HepG2 (cell line): ENCODE results near the gene BTBD8. TPM values are rescaled to one million over a fixed set of nuclear protein-coding genes. Genes with fewer than 3 reads are reported as not detected.
A peak's percentile ranks its signal among the peaks of the same experiment; 100 is the strongest.

Experiments
- ARID2 ChIP-seq: sonication (generic); formaldehyde crosslinking; IDR thresholded peaks from 2 replicates; pipeline ENCODE4 v1.8.1; 2022; ENCODE audit warnings: mild to moderate bottlenecking, missing genetic modification reagents, borderline replicate concordance
- ARID5B ChIP-seq: IDR thresholded peaks from 2 replicates; pipeline ENCODE4 v1.4.0; 2020; ENCODE audit warnings: mild to moderate bottlenecking, missing genetic modification reagents
- DR1 ChIP-seq: sonication (generic); formaldehyde crosslinking; IDR thresholded peaks from 2 replicates; pipeline ENCODE4 v1.8.0; 2021; ENCODE audit warnings: mild to moderate bottlenecking, missing genetic modification reagents, inconsistent platforms
- MAX ChIP-seq: IDR thresholded peaks from 2 replicates; pipeline ENCODE4 v1.6.1; 2012; ENCODE audit warnings: inconsistent platforms
- MTA1 ChIP-seq: sonication (generic); formaldehyde crosslinking; IDR thresholded peaks from 2 replicates; pipeline ENCODE4 v1.4.0; 2020; ENCODE audit warnings: missing genetic modification reagents, mild to moderate bottlenecking, borderline replicate concordance
- SOX5 ChIP-seq: IDR thresholded peaks from 2 replicates; pipeline ENCODE4 v1.6.1; 2016; ENCODE audit warnings: borderline replicate concordance
- TERF1 ChIP-seq: sonication (generic); formaldehyde crosslinking; IDR thresholded peaks from 2 replicates; pipeline ENCODE4 v1.8.0; 2022; ENCODE audit warnings: mild to moderate bottlenecking, missing genetic modification reagents, moderate library complexity
- ZNF501 ChIP-seq: sonication (generic); formaldehyde crosslinking; IDR thresholded peaks from 2 replicates; pipeline ENCODE4 v1.5.1; 2020; ENCODE audit warnings: mild to moderate bottlenecking, moderate library complexity, missing genetic modification reagents
- ZNF547 ChIP-seq: sonication (generic); formaldehyde crosslinking; IDR thresholded peaks from 2 replicates; pipeline ENCODE4 v1.5.1; 2020; ENCODE audit warnings: mild to moderate bottlenecking, missing genetic modification reagents
- ZNF563 ChIP-seq: sonication (generic); formaldehyde crosslinking; IDR thresholded peaks from 2 replicates; pipeline ENCODE4 v1.8.0; 2022; ENCODE audit warnings: mild to moderate bottlenecking, moderate library complexity, missing genetic modification reagents
- ZNF75D ChIP-seq: sonication (generic); formaldehyde crosslinking; IDR thresholded peaks from 2 replicates; pipeline ENCODE4 v1.8.1; 2023; ENCODE audit warnings: missing genetic modification reagents, mild to moderate bottlenecking, borderline replicate concordance
- polyA plus RNA-seq, 8 experiments: library from polyadenylated mRNA; depleted of rRNA in 3 of 8; stranded (reverse) in 7 of 8; unstranded in 1 of 8; fragments of >200 nt; fragmentation: Illumina TruSeq in 4 of 8; extraction: Trizol in 4 of 8; gene quantifications; 2 replicates each; pipeline versions ENCODE4 v1.2.1 to v1.2.3, GENCODE V29; 2011 to 2016; ENCODE audit warnings: low read depth in 4 of 8, missing spikeins in 1 of 8, mixed read lengths in 1 of 8; ENCODE audit not compliant: insufficient read depth in 1 of 8
- total RNA-seq, 5 experiments: library from RNA; depleted of rRNA; stranded (reverse); fragments of >200 nt; fragmentation: Illumina TruSeq; extraction: Trizol; gene quantifications; 2 replicates each; pipeline ENCODE4 v1.2.3, GENCODE V29; 2016; ENCODE audit warnings: low read depth in 1 of 5
- TF ChIP-seq, protein P1 (sequence below): sonication (generic); formaldehyde crosslinking; IDR thresholded peaks from 2 replicates; pipeline ENCODE4 v1.4.0; 2020; ENCODE audit warnings: mild to moderate bottlenecking, missing genetic modification reagents
- TF ChIP-seq, protein P2 (sequence below): sonication (generic); formaldehyde crosslinking; IDR thresholded peaks from 2 replicates; pipeline ENCODE4 v1.5.1; 2020; ENCODE audit warnings: mild to moderate bottlenecking, missing genetic modification reagents, borderline replicate concordance
- TF ChIP-seq, protein P3 (sequence below): IDR thresholded peaks from 2 replicates; pipeline ENCODE4 v1.6.1; 2016; ENCODE audit warnings: mild to moderate bottlenecking, missing biosample characterization, missing genetic modification reagents
- TF ChIP-seq, protein P4 (sequence below): sonication (generic); formaldehyde crosslinking; IDR thresholded peaks from 2 replicates; pipeline ENCODE4 v1.4.0; 2020; ENCODE audit warnings: missing genetic modification reagents

BTBD8 gene
- total and polyA plus RNA-seq, 2 of the 13 experiments (the other 11 are each of a cell fraction or from before 2014, with no cell fraction given) = 0.41 to 1.8 TPM

DNA sequence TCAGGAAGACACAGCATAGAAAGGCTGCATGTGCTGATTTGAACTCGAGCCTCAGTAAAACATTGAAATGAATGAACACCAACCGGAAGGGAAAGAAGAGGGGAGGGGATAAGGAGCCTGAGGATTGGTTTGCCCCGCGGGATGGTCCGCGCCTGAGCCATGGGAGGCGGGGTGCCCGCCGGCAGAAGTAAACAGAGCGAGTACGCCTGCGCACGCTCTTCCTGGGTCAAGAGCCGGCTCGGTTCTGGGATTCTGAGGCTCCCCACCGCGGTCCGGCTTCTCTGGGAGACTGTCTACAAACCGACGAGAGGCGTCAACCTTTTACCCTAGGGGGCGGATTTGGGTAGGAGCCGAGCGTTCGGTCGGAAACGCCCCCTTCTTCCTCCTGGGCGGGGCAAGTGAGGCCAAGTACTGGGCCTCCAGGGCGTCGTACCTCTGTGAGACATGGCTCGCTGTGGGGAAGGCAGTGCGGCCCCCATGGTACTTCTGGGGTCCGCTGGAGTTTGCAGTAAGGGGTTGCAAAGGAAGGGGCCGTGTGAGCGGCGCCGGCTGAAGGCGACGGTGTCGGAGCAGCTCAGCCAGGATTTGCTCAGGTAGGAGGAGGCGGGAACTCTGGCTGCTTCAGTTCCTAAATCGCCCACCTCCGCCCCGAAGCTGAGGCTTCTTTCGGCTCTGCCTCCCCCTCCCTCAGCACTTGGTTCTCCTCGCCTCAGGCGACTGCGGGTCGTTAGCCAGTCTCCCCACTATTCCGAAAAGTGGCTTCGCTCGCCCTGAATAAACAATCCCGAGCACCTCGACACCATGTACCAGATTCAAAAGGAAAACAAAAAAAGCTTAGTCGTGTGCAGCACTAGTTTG is at the start of gene BTBD8 (continued):
- TF ChIP-seq ARID5B (0 out of 2 replicates have a peak, but pooled peaks have one; percentile 32), ZNF75D (CRISPR knock-in tag) (no peak), SOX5 (CRISPR knock-in tag) (0 out of 2 replicates have a peak, but pooled peaks have one; percentile 11), MTA1 (CRISPR knock-in tag) (peak; percentile 58; the same call in 1 of the 2 replicates), DR1 (no peak), MAX (peak; percentile 16; the same call in 1 of the 2 replicates), ARID2 (no peak), ZNF501 (CRISPR knock-in tag) (peak; percentile 51; the same call in 1 of the 2 replicates), ZNF563 (CRISPR knock-in tag) (peak; percentile 44; the same call in 1 of the 2 replicates), ZNF547 (CRISPR knock-in tag) (peak; percentile 73), TERF1 (CRISPR knock-in tag) (no peak)
- TF ChIP-seq, protein P1, sequence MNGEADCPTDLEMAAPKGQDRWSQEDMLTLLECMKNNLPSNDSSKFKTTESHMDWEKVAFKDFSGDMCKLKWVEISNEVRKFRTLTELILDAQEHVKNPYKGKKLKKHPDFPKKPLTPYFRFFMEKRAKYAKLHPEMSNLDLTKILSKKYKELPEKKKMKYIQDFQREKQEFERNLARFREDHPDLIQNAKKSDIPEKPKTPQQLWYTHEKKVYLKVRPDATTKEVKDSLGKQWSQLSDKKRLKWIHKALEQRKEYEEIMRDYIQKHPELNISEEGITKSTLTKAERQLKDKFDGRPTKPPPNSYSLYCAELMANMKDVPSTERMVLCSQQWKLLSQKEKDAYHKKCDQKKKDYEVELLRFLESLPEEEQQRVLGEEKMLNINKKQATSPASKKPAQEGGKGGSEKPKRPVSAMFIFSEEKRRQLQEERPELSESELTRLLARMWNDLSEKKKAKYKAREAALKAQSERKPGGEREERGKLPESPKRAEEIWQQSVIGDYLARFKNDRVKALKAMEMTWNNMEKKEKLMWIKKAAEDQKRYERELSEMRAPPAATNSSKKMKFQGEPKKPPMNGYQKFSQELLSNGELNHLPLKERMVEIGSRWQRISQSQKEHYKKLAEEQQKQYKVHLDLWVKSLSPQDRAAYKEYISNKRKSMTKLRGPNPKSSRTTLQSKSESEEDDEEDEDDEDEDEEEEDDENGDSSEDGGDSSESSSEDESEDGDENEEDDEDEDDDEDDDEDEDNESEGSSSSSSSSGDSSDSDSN (CRISPR knock-in tag) = peak; percentile 31; the same call in 1 of the 2 replicates
- TF ChIP-seq, protein P2, sequence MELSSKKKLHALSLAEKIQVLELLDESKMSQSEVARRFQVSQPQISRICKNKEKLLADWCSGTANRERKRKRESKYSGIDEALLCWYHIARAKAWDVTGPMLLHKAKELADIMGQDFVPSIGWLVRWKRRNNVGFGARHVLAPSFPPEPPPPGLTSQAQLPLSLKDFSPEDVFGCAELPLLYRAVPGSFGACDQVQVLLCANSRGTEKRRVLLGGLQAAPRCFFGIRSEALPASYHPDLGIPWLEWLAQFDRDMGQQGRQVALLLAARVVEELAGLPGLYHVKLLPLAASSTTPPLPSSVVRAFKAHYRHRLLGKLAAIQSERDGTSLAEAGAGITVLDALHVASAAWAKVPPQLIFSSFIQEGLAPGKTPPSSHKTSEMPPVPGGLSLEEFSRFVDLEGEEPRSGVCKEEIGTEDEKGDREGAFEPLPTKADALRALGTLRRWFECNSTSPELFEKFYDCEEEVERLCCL (CRISPR knock-in tag) = no peak
- TF ChIP-seq, protein P3, sequence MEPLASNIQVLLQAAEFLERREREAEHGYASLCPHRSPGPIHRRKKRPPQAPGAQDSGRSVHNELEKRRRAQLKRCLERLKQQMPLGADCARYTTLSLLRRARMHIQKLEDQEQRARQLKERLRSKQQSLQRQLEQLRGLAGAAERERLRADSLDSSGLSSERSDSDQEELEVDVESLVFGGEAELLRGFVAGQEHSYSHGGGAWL = 0 out of 2 replicates have a peak, but pooled peaks have one; percentile 36
- TF ChIP-seq, protein P4, sequence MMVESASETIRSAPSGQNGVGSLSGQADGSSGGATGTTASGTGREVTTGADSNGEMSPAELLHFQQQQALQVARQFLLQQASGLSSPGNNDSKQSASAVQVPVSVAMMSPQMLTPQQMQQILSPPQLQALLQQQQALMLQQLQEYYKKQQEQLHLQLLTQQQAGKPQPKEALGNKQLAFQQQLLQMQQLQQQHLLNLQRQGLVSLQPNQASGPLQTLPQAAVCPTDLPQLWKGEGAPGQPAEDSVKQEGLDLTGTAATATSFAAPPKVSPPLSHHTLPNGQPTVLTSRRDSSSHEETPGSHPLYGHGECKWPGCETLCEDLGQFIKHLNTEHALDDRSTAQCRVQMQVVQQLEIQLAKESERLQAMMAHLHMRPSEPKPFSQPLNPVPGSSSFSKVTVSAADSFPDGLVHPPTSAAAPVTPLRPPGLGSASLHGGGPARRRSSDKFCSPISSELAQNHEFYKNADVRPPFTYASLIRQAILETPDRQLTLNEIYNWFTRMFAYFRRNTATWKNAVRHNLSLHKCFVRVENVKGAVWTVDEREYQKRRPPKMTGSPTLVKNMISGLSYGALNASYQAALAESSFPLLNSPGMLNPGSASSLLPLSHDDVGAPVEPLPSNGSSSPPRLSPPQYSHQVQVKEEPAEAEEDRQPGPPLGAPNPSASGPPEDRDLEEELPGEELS (CRISPR knock-in tag) = peak; percentile 27; the same call in 1 of the 2 replicates
